Esophagus muscularis mucosa (tissue), 4 donors: ENCODE measurements around the gene GARIN3.

ENCODE experiments used
- CTCF ChIP-seq, 3 experiments: fragments of 200-600 bp in 2 of 3; fragments of 450-650 bp in 1 of 3; sonication (generic) in 2 of 3; IDR thresholded peaks; one replicate each; pipeline ENCODE4 v1.5.1; 2017 to 2019; ENCODE audit warnings: antibody characterized with exemption in 3 of 3, mild to moderate bottlenecking in 2 of 3, moderate library complexity in 1 of 3
- EP300 ChIP-seq: sonication (generic); formaldehyde crosslinking; IDR thresholded peaks from one replicate; pipeline ENCODE4 v1.6.1; 2017; ENCODE audit warnings: antibody characterized with exemption
- POLR2A ChIP-seq: fragments of 450-650 bp; IDR thresholded peaks from one replicate; pipeline ENCODE4 v1.6.1; 2017; ENCODE audit warnings: antibody characterized with exemption, moderate library complexity, mild to moderate bottlenecking, low read depth
- POLR2AphosphoS5 ChIP-seq, 2 donors: sonication (generic); formaldehyde crosslinking; IDR thresholded peaks; one replicate each; pipeline ENCODE4 v1.6.1; 2017; ENCODE audit warnings: antibody characterized with exemption in 2 of 2

GRCh38 chr5:157137691-157138090 is 28.4 kb downstream of the GARIN3 start:
- TF ChIP-seq CTCF (IDR thresholded peaks at IDR 0.05) (no peak), POLR2AphosphoS5 (IDR thresholded peaks at IDR 0.05) (no peak), POLR2A (no peak), EP300 (no peak)
